Heart left ventricle (tissue), 16 donors: ENCODE results near the gene SH3YL1. TPM values are rescaled to one million over a fixed set of nuclear protein-coding genes. Genes with fewer than 3 reads are reported as not detected.

Source experiments
- ATAC-seq, 4 donors: fragments of 200-7000 bp; cut with Tn5 transposase; one replicate each; pipeline ENCODE4 v1.9.1; 2020 to 2022; ENCODE audit warnings: moderate library complexity in 4 of 4, mild to moderate bottlenecking in 3 of 4, moderate number of reproducible peaks in 1 of 4
- DNase-seq, 5 donors: peaks; one replicate each; pipeline ENCODE4 v3.0.0-alpha.2; 2020
- H3K27ac ChIP-seq, 12 donors: fragments of 200-600 bp; sonication (generic) in 4 of 12; one replicate each; pipeline versions ENCODE4 v1.5.0 to v1.8.0; 2016 to 2022; ENCODE audit warnings: mild to moderate bottlenecking in 2 of 12
- H3K27me3 ChIP-seq, 9 donors: fragments of 200-600 bp; sonication (generic) in 2 of 9; one replicate each; pipeline versions ENCODE4 v1.5.1 to v1.8.0; 2016 to 2022; ENCODE audit warnings: mild to moderate bottlenecking in 3 of 9
- H3K36me3 ChIP-seq, 9 donors: fragments of 200-600 bp; sonication (generic) in 2 of 9; one replicate each; pipeline versions ENCODE4 v1.5.0 to v1.8.0; 2018 to 2022; ENCODE audit warnings: mild to moderate bottlenecking in 2 of 9
- H3K4me1 ChIP-seq, 12 donors: fragments of 200-600 bp; sonication (generic) in 4 of 12; one replicate each; pipeline versions ENCODE4 v1.5.0 to v1.8.0; 2016 to 2022; ENCODE audit warnings: mild to moderate bottlenecking in 3 of 12
- H3K4me3 ChIP-seq, 12 donors: fragments of 200-600 bp; sonication (generic) in 4 of 12; one replicate each; pipeline versions ENCODE4 v1.5.0 to v1.8.0; 2017 to 2022; ENCODE audit warnings: mild to moderate bottlenecking in 9 of 12, moderate library complexity in 4 of 12
- H3K9me3 ChIP-seq, 12 donors: fragments of 200-600 bp; sonication (generic) in 4 of 12; one replicate each; pipeline versions ENCODE4 v1.5.0 to v1.8.0; 2016 to 2022; ENCODE audit warnings: mild to moderate bottlenecking in 1 of 12
- CTCF ChIP-seq, 12 donors: fragments of 200-600 bp; sonication (generic) in 4 of 12; IDR thresholded peaks; one replicate each; pipeline versions ENCODE4 v1.5.0 to v1.8.0; 2018 to 2022; ENCODE audit warnings: antibody characterized with exemption in 12 of 12, mild to moderate bottlenecking in 5 of 12
- POLR2A ChIP-seq, 2 donors: fragments of 450-650 bp; IDR thresholded peaks; one replicate each; pipeline ENCODE4 v1.6.1; 2017; ENCODE audit warnings: antibody characterized with exemption in 2 of 2, mild to moderate bottlenecking in 2 of 2, moderate library complexity in 2 of 2
- WGBS, 4 donors: extraction: QIAGEN DNeasy Blood & Tissue Kit in 2 of 4; methylation state at CpG; one replicate each; pipeline versions ENCODE4 v1.1.5 to v1.1.7; 2013 to 2018; 5-methylcytosine and 5-hydroxymethylcytosine counted together
- intact Hi-C, 10 donors: fragments of 100-400 bp; cut with DNase I; formaldehyde crosslinking; loops; one replicate each; pipeline versions ENCODE4 v1.11.1 to v1.14.2; 2022
- polyA plus RNA-seq, 2 donors: library from polyadenylated mRNA; stranded (reverse); fragments of 200-250 nt; gene quantifications; one replicate each; pipeline ENCODE4 v1.2.3, GENCODE V29; 2013
- total RNA-seq, 9 donors: library from RNA; depleted of rRNA in 2 of 9; stranded (reverse); fragments of >200 nt in 2 of 9; fragmentation: NEBNext Ultra II Directional in 3 of 9; extraction: Animal tissue kit (Norgen Biotek cat#: 25700) in 3 of 9; gene quantifications; one replicate each; pipeline versions ENCODE4 v1.1.0 to v1.2.4, GENCODE V29; 2016 to 2023
- donor health status: ischemic (EF 13 %, LVEDD 7.1; RV severe dilation, severe dysfunction).
- donor health status: healthy with polysubstance abuse.
- donor health status: DM: no; HTN: yes; CAD: no.
- donor health status: DM: no; HTN: no; CAD: no.
- donor health status: ischemic (EF 25% LVEDD 6.9; RV normal size, moderate dysfunction).
- donor health status: ischemic (EF 25% LVEDD 5.7; RV mildly dilated, moderate dysfunction).
- donor health status: healthy.
- donor health status: DM: yes; HTN: yes; CAD: no.
- donor health status: ischemic (EF 35%, LVEDD 5.7; RV mildly dilated, moderate dysfunction).
- donor health status: nonischemic (EF 11% LVEDD 7.7; RV severe dilation, severe dysfunction).
- donor health status: DM: yes; HTN: yes; CAD: no.
- donor health status: PGD.
- donor health status: ischemic (EF 29% LVEDD 5.4; RV normal size, mild dysfunction).
- donor health status: nonischemic (EF 23%, LVEDD 6.1; RV moderate dilation, normal function).

SH3YL1 gene
- total and polyA plus RNA-seq, 11 donors, result 4.9 to 16.4 (median 10.5) TPM

DNA sequence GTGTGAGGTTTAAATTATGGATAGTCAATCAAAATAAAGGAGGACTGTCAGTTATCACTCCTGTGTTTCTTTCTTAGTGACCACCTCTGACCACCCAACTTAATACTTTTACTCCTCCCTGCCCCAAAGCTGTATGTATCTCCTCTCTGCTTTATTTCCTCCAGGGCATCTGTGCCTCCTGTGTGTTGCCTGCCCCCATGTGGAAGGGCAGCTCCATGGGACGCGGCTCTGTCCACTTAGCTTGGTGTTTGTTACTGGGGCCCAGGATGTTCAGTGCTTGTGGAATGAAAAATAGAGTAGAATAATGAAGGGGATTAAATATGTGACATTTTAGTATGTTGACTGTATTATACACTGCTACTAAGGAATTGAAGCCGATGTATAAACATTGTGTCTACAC lies 10.7 kb upstream of the SH3YL1 start:
- DNase-seq (no peak), ATAC-seq (no peak)
- intact Hi-C loops, result no loop called here
- no peak overlapping the region for H3K27ac ChIP-seq
- H3K36me3 ChIP-seq, result peaks cover 0 to 83% (median 75%) of the 10 kb centered on the region in 9 donors
- H3K9me3 ChIP-seq, result no peaks in the 10 kb centered on the region
- no peak overlapping the region for H3K4me3 ChIP-seq
- no peaks in the 10 kb centered on the region for H3K27me3 ChIP-seq
- TF ChIP-seq CTCF (IDR thresholded peaks at IDR 0.05) (no peak), POLR2A (IDR thresholded peaks at IDR 0.05) (no peak)
- peaks cover 0 to 8% (median under 1%) of the 10 kb centered on the region in 12 donors for H3K4me1 ChIP-seq
- WGBS, 4 donors, result 96 to 98% (median 98%) methylated on average over 3 of the region's 3 CpGs

DNA sequence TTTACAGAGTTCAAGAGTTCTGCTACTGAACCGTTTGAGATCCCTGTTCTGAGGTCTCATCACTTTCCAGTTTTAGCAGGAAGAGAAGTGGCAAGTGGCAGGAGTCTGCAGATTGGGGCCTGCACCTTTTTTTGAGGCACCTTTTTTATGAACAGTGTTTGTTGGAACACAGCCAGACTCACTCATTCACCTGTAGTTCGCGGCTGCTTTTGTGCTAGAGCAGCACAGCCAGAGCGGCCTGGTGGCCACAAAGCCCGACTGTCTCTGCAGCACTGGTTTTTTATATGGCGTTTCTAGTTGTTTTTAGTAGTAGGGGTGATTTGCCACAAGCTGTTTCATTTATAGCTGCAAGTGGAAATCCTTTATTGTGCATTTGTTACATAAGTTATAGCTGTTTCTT lies 9.5 kb upstream of the SH3YL1 start:
- Histone ChIP-seq H3K27ac (no peak overlapping the region), H3K27me3 (no peaks in the 10 kb centered on the region), H3K9me3 (no peaks in the 10 kb centered on the region), H3K4me1 (peaks cover 0 to 15% (median 4%) of the 10 kb centered on the region in 12 donors), H3K36me3 (peaks cover 0 to 71% (median 63%) of the 10 kb centered on the region in 9 donors), H3K4me3 (no peak overlapping the region)
- 64 to 76% (median 66%) methylated on average over 6 of the region's 6 CpGs for WGBS, 4 donors
- no peak for ATAC-seq
- no peak for DNase-seq
- intact Hi-C loops, result no loop called here
- no peak for TF ChIP-seq POLR2A (IDR thresholded peaks at IDR 0.05)
- TF ChIP-seq CTCF (IDR thresholded peaks at IDR 0.05), result no peak

GRCh38 chr2:271917-272316 lies 8.1 kb upstream of the SH3YL1 start:
- TF ChIP-seq POLR2A (IDR thresholded peaks at IDR 0.05) (no peak), CTCF (IDR thresholded peaks at IDR 0.05) (no peak)
- intact Hi-C loops, result no loop called here
- no peak for DNase-seq
- Histone ChIP-seq H3K4me3 (no peak overlapping the region), H3K27ac (no peak overlapping the region), H3K9me3 (no peaks in the 10 kb centered on the region), H3K4me1 (peaks cover 0 to 18% (median 4%) of the 10 kb centered on the region in 12 donors), H3K27me3 (no peaks in the 10 kb centered on the region), H3K36me3 (peaks cover 0 to 57% (median 49%) of the 10 kb centered on the region in 9 donors)
- 91 to 93% (median 92%) methylated on average over 12 of the region's 12 CpGs for WGBS, 4 donors
- ATAC-seq, result no peak

DNA sequence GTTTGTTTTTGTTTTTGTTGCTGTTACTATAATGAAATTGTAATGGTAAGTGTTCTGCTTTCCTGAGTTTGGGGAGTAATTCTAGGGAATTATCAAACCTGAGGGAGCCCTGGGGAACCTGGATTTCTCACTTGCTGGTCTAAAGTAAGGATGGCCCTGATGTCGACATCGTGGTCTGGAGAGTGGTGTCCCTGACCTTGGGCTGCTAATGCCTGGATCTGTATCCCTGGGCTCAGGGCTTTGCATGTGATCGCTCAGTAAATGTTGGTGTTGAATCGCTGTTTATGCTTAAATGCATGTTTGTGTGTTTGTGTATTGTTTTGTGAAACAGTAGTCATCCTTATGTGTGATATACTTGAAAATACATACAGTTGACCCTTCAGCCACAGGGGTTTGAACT lies 7.0 kb upstream of the SH3YL1 start:
- H3K9me3 ChIP-seq, result no peaks in the 10 kb centered on the region
- no peaks in the 10 kb centered on the region for H3K27me3 ChIP-seq
- no peak for DNase-seq
- intact Hi-C loops, result no loop called here
- TF ChIP-seq POLR2A (IDR thresholded peaks at IDR 0.05) (no peak), CTCF (IDR thresholded peaks at IDR 0.05) (no peak)
- no peak overlapping the region for H3K4me3 ChIP-seq
- H3K27ac ChIP-seq, result no peak overlapping the region
- peaks cover 0 to 29% (median 9%) of the 10 kb centered on the region in 12 donors for H3K4me1 ChIP-seq
- ATAC-seq, result no peak
- H3K36me3 ChIP-seq, result peaks cover 0 to 47% (median 39%) of the 10 kb centered on the region in 9 donors
- whole genome bisulfite sequencing, 4 donors, result 97 to 98% (median 97%) methylated on average over 4 of the region's 4 CpGs
